Activated CD4-positive, alpha-beta T cell treated with anti-CD3 and anti-CD28 coated beads for 36 hours (primary cell): Measurements from ENCODE around the gene C8G. TPM values are rescaled to one million over a fixed set of nuclear protein-coding genes. Genes with fewer than 3 reads are reported as not detected.

Source experiments
- ATAC-seq: fragments of 200-7000 bp; cut with Tn5 transposase; one replicate; pipeline ENCODE4 v1.10.0; 2021; ENCODE audit warnings: mild to moderate bottlenecking, moderate library complexity
- CTCF ChIA-PET: fragments of 350-600 bp; sonication (Branson Sonifier 250); formaldehyde crosslinking; loops from one replicate; lab custom pipeline; 2021; ENCODE audit warnings: antibody characterized with exemption; lab: Charles Lee
- POLR2A ChIA-PET: fragments of 350-600 bp; sonication (Branson Sonifier 250); formaldehyde crosslinking; loops from one replicate; lab custom pipeline; 2021; ENCODE audit warnings: antibody characterized with exemption, inconsistent platforms; lab: Charles Lee
- DNase-seq: peaks from one replicate; pipeline ENCODE4 v3.0.0-alpha.2; 2020
- H3K27ac Mint-ChIP-seq: one replicate; pipeline ENCODE4 v1.8.0; 2021; ENCODE audit warnings: mixed read lengths
- H3K27me3 Mint-ChIP-seq: one replicate; pipeline ENCODE4 v1.8.0; 2021; ENCODE audit warnings: mixed read lengths
- H3K36me3 Mint-ChIP-seq: one replicate; pipeline ENCODE4 v1.8.0; 2021; ENCODE audit warnings: low read depth, mixed read lengths
- H3K4me1 Mint-ChIP-seq: one replicate; pipeline ENCODE4 v1.8.0; 2021; ENCODE audit warnings: mixed read lengths
- H3K4me3 Mint-ChIP-seq: one replicate; pipeline ENCODE4 v1.8.0; 2021; ENCODE audit warnings: mild to moderate bottlenecking, moderate library complexity, mixed read lengths
- H3K9me3 Mint-ChIP-seq: one replicate; pipeline ENCODE4 v1.8.0; 2021; ENCODE audit warnings: low read depth, mixed read lengths
- intact Hi-C, 2 experiments: fragments of 100-400 bp; cut with DNase I in 1 of 2; cut with micrococcal nuclease in 1 of 2; formaldehyde crosslinking; loops; one replicate each; pipeline versions ENCODE4 v1.14.2 to v1.15.1; 2022 to 2024; cut with DNase I, micrococcal nuclease
- total RNA-seq, 2 experiments: library from RNA; stranded (reverse); gene quantifications; one replicate each; pipeline ENCODE4 v1.2.3, GENCODE V29; 2021

Gene C8G
- total RNA-seq, 2 experiments from 2014 or later = 0.77 TPM; not detected in 1

- Mint-ChIP-seq H3K4me1 (peaks cover 13% of the 10 kb centered on the region), H3K27ac (no peak overlapping the region), H3K4me3 (no peak overlapping the region), H3K27me3 (no peaks in the 10 kb centered on the region), H3K36me3 (no peaks in the 10 kb centered on the region), H3K9me3 (no peaks in the 10 kb centered on the region)
- ATAC-seq (no peak), DNase-seq (no peak)
- intact Hi-C loops = no loop called here
- POLR2A ChIA-PET = no interaction called here
- CTCF ChIA-PET = interaction anchor here (0.7 to 2.9 kb wide), 3 partner anchors 55 to 180 kb away, joined by 4 to 12 read pairs (median 5); no protein-coding TSS in a partner anchor
Observed at GRCh38 chr9:136973618-136974617, 28.9 kb downstream of the C8G start.

- H3K27ac Mint-ChIP-seq = peak overlapping the region; percentile 25
- H3K4me1 Mint-ChIP-seq = peaks cover 13% of the 10 kb centered on the region
- no peak overlapping the region for H3K4me3 Mint-ChIP-seq
- intact Hi-C loops = no loop called here
- DNase-seq = no peak
- ATAC-seq = peak; percentile 11
- H3K36me3 Mint-ChIP-seq = no peaks in the 10 kb centered on the region
- no peaks in the 10 kb centered on the region for H3K9me3 Mint-ChIP-seq
- POLR2A ChIA-PET = no interaction called here
- CTCF ChIA-PET = interaction anchor here (0.6 to 2.9 kb wide), 9 partner anchors 12 to 262 kb away, joined by 3 to 12 read pairs (median 3); partner anchors contain the start of gene PAXX
- no peaks in the 10 kb centered on the region for H3K27me3 Mint-ChIP-seq
Observed at GRCh38 chr9:136974817-136975535, 29.9 kb downstream of the C8G start.

- intact Hi-C loops = no loop called here
- POLR2A ChIA-PET = interaction anchor here (0.6 kb wide), 1 partner anchor 306 kb away, joined by 3 read pairs; no protein-coding TSS in a partner anchor
- no peaks in the 10 kb centered on the region for H3K9me3 Mint-ChIP-seq
- H3K27me3 Mint-ChIP-seq = no peaks in the 10 kb centered on the region
- peak; percentile 31 for ATAC-seq
- H3K4me3 Mint-ChIP-seq = no peak overlapping the region
- H3K27ac Mint-ChIP-seq = peak overlapping the region; percentile 25
- peak; percentile 70 for DNase-seq
- H3K4me1 Mint-ChIP-seq = peaks cover 13% of the 10 kb centered on the region
- H3K36me3 Mint-ChIP-seq = no peaks in the 10 kb centered on the region
- CTCF ChIA-PET = interaction anchor here (0.6 to 2.9 kb wide), 11 partner anchors 11 to 261 kb away, joined by 3 to 12 read pairs (median 3); partner anchors contain the start of gene PAXX
Observed at GRCh38 chr9:136975644-136976043, 30.6 kb downstream of the C8G start.

GRCh38 chr9:136977223-136977622 is 32.2 kb downstream of the C8G start, which contains the start of gene PTGDS:
TSS of gene PTGDS (plus strand) at chr9:136977504. CDS start at chr9:136977579, 75 bp downstream.
- peaks cover 13% of the 10 kb centered on the region for H3K4me1 Mint-ChIP-seq
- intact Hi-C loops = no loop called here
- no peaks in the 10 kb centered on the region for H3K27me3 Mint-ChIP-seq
- no peak for DNase-seq
- H3K9me3 Mint-ChIP-seq = no peaks in the 10 kb centered on the region
- H3K27ac Mint-ChIP-seq = no peak within 1 kb of the TSS
- ChIA-PET CTCF (no interaction called here), POLR2A (no interaction called here)
- no peak within 1 kb of the TSS for H3K4me3 Mint-ChIP-seq
- ATAC-seq = no peak
- H3K36me3 Mint-ChIP-seq = no peaks in the 10 kb centered on the region

- H3K27me3 Mint-ChIP-seq = no peaks in the 10 kb centered on the region
- ChIA-PET CTCF (interaction anchor here (1.0 to 1.9 kb wide), 3 partner anchors 14 to 90 kb away, joined by 3 to 15 read pairs (median 6); partner anchors contain the start of gene PAXX), POLR2A (no interaction called here)
- no peak overlapping the region for H3K4me3 Mint-ChIP-seq
- DNase-seq (no peak), ATAC-seq (no peak)
- H3K9me3 Mint-ChIP-seq = no peaks in the 10 kb centered on the region
- no peak overlapping the region for H3K27ac Mint-ChIP-seq
- H3K36me3 Mint-ChIP-seq = no peaks in the 10 kb centered on the region
- intact Hi-C loops = loop anchor here (1.0 kb wide), 9 partner anchors 15 to 484 kb away; partner anchors contain the start of genes PAXX (in 2 of the 2), PHPT1 (in 1 of the 2), TMEM141 (in 1 of the 2) and TRAF2 (in 1 of the 2)
- H3K4me1 Mint-ChIP-seq = peaks cover 13% of the 10 kb centered on the region
Observed at GRCh38 chr9:136977649-136978072, 32.6 kb downstream of the C8G start.

- Mint-ChIP-seq H3K4me1 (peaks cover 13% of the 10 kb centered on the region), H3K4me3 (no peak overlapping the region), H3K9me3 (no peaks in the 10 kb centered on the region), H3K36me3 (no peaks in the 10 kb centered on the region), H3K27ac (no peak overlapping the region), H3K27me3 (no peaks in the 10 kb centered on the region)
- intact Hi-C loops = loop anchor here (1.0 kb wide), 9 partner anchors 14 to 483 kb away; partner anchors contain the start of genes PAXX (in 2 of the 2), PHPT1 (in 1 of the 2), TMEM141 (in 1 of the 2) and TRAF2 (in 1 of the 2)
- CTCF ChIA-PET = interaction anchor here (0.6 to 1.9 kb wide), 6 partner anchors 13 to 90 kb away, joined by 3 to 15 read pairs (median 3); partner anchors contain the start of genes CLIC3 and PAXX
- DNase-seq (peak; percentile 87), ATAC-seq (peak; percentile 47)
- POLR2A ChIA-PET = interaction anchor here (0.8 kb wide), 1 partner anchor 13 kb away, joined by 4 read pairs; the partner anchor contains the start of gene PAXX
Observed at GRCh38 chr9:136978073-136978864, 33.2 kb downstream of the C8G start.

- no peak overlapping the region for H3K27ac Mint-ChIP-seq
- no peak overlapping the region for H3K4me3 Mint-ChIP-seq
- no peak for DNase-seq
- no peaks in the 10 kb centered on the region for H3K36me3 Mint-ChIP-seq
- peaks cover 13% of the 10 kb centered on the region for H3K4me1 Mint-ChIP-seq
- H3K9me3 Mint-ChIP-seq = no peaks in the 10 kb centered on the region
- ChIA-PET CTCF (interaction anchor here (0.6 to 1.9 kb wide), 5 partner anchors 13 to 56 kb away, joined by 3 to 15 read pairs (median 3); partner anchors contain the start of genes CLIC3 and PAXX), POLR2A (interaction anchor here (0.8 kb wide), 1 partner anchor 13 kb away, joined by 4 read pairs; the partner anchor contains the start of gene PAXX)
- intact Hi-C loops = loop anchor here (1.0 kb wide), 9 partner anchors 13 to 482 kb away; partner anchors contain the start of genes PAXX (in 2 of the 2), PHPT1 (in 1 of the 2), TMEM141 (in 1 of the 2) and TRAF2 (in 1 of the 2)
- no peak for ATAC-seq
- H3K27me3 Mint-ChIP-seq = peaks cover 4% of the 10 kb centered on the region
Observed at GRCh38 chr9:136978865-136979544, 34.0 kb downstream of the C8G start.

- ATAC-seq (no peak), DNase-seq (no peak)
- ChIA-PET CTCF (interaction anchor here (0.6 to 0.9 kb wide), 2 partner anchors 55 to 566 kb away, joined by 3 read pairs; no protein-coding TSS in a partner anchor), POLR2A (no interaction called here)
- no peaks in the 10 kb centered on the region for H3K9me3 Mint-ChIP-seq
- H3K27ac Mint-ChIP-seq = no peak overlapping the region
- H3K4me1 Mint-ChIP-seq = peaks cover 11% of the 10 kb centered on the region
- no peak overlapping the region for H3K4me3 Mint-ChIP-seq
- intact Hi-C loops = no loop called here
- H3K36me3 Mint-ChIP-seq = no peaks in the 10 kb centered on the region
- H3K27me3 Mint-ChIP-seq = peaks cover 5% of the 10 kb centered on the region
Observed at GRCh38 chr9:136979769-136980587, 34.9 kb downstream of the C8G start.
